ENCODE data around the gene PAX8.

PAX8 gene

DNA sequence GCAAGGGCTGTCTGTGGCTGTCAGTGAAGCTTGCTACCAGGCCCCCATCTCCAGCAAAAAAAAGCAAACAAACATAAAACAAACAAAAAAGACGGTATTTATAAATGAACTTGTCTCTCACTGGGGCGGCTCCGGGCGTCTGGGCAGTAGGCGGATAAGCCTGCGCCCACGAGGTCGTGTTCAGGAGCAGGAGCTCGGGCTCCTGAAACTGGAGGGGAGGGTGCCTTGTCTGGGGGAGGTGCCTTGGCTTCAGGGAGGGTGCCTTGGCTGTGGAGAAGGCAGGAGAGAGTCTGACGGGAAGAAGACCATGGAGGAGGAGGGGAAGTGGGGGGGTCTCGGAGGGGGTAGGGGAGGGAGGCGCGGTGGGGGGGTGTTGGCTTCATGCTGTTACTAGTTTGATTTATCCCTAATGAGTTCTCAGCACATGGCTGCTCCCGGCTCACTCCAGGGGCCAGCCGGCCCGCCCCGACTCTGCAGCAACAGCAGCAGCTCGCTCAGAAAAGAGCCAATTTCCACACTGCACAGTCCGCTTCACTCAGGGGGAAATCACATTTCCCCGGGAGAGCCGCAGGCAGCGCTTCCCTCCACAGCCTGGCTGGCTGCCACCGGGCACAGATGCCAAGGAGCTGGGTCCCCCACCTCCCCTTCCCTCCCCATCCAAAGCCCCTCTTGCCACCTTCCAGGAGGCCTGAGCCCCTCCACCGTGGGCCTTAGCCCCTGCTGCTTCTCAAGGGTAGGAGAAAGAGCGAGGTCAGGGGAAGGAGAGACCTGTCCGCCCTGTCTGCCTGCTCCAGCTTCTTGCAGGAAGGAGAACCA, 66.3 kb downstream of the PAX8 start:
- Histone ChIP-seq H3K27ac (no peak overlapping the region), H3K4me3 (ENCODE audit: low read depth, low read length) (no peak overlapping the region)
- in situ Hi-C loops (cut with HindIII; ENCODE audit: low pct_ligation_motif_present, low sequenced_read_pairs): no loop called here

DNA sequence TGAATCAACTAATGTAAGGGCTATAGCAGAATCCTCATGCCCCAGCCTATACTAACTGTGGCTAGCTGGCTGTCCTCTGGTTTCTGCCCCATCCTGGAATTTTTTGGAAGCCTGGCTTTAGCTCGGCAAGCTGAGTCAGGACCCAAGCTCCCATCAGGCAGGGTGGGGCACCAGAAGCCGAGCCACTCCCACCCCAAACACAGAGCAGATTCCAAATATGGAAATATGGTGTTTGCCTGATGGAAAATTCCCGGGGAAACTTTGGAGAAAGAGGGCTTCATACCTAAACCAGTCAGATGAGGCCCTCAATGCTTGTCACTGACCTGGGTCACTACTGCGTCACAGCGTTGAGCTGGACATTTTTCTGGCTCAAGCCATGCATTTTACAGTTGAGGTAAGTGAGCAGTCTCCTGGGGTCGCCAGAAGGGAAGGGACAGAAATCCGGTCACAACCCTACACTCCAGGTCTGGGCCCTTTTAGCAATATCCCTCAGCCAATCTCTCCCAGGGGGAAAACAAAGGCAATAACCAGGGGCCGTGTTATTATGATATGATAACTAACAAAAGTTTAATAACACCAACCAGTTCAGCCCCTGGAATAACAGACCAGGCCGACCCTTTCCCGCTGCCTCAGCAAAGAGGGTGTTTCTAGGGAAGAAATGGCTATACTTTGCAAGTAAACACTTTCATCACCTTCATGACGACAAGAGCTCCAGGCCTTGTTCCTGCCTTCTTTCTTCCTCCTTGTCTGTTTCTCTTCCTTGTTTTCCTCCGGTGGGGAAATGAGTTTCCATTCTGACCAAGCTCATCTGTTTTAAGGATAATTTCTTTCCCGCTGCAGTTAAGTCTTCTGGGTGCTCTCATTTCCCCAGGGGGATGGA, 67.3 kb downstream of the PAX8 start:
- no peak for DNase-seq
- Histone ChIP-seq H3K36me3 (replicated peaks) (no peaks in the 10 kb centered on the region), H3K4me3 (ENCODE audit: low read depth, low read length) (no peak overlapping the region), H3K27me3 (replicated peaks) (no peaks in the 10 kb centered on the region), H3K27ac (no peak overlapping the region)
- TF ChIP-seq, protein P1, sequence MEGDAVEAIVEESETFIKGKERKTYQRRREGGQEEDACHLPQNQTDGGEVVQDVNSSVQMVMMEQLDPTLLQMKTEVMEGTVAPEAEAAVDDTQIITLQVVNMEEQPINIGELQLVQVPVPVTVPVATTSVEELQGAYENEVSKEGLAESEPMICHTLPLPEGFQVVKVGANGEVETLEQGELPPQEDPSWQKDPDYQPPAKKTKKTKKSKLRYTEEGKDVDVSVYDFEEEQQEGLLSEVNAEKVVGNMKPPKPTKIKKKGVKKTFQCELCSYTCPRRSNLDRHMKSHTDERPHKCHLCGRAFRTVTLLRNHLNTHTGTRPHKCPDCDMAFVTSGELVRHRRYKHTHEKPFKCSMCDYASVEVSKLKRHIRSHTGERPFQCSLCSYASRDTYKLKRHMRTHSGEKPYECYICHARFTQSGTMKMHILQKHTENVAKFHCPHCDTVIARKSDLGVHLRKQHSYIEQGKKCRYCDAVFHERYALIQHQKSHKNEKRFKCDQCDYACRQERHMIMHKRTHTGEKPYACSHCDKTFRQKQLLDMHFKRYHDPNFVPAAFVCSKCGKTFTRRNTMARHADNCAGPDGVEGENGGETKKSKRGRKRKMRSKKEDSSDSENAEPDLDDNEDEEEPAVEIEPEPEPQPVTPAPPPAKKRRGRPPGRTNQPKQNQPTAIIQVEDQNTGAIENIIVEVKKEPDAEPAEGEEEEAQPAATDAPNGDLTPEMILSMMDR (IDR thresholded peaks at IDR 0.05; ENCODE audit: low read depth, low read length, missing control alignments): no peak
- in situ Hi-C loops (cut with HindIII; ENCODE audit: low pct_ligation_motif_present, low sequenced_read_pairs): no loop called here

More for the DNA sequence above, 66.3 kb downstream of the PAX8 start:
- DNase-seq: no peak
- TF ChIP-seq, protein P1 (IDR thresholded peaks at IDR 0.05; ENCODE audit: low read depth, low read length, missing control alignments): no peak
- Histone ChIP-seq H3K36me3 (replicated peaks) (no peaks in the 10 kb centered on the region), H3K27me3 (replicated peaks) (no peaks in the 10 kb centered on the region)

DNA sequence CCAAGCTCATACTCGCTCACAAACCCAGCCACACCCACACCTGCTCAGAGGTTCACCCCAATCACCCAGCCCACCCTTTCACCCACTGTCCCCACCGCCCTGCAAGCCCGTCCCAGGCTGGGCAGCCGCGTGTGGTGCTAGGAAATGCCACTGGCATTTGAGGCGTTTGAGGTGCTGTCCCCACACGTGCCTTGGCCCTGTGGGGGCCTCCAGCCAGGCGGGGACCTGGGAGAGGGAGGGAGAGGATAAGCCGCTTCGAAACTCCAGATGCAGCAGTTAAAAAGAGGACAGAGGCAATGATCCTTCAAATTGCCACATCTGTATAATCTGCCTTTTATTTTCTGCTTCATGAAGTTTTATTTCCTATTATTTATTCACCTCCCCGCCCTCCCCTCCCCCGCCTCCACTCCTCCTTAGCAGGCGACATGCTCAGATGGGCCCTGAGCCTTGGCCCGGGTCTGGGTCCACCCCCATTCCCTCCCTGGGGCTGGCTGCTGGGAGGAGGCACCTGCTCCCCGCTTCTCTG, 69.0 kb downstream of the PAX8 start:
- no peak overlapping the region for H3K27ac ChIP-seq
- TF ChIP-seq, protein P1 (IDR thresholded peaks at IDR 0.05; ENCODE audit: low read depth, low read length, missing control alignments): no peak
- no peak overlapping the region for H3K4me3 ChIP-seq (ENCODE audit: low read depth, low read length)
- no peak for DNase-seq
- in situ Hi-C loops (cut with HindIII; ENCODE audit: low pct_ligation_motif_present, low sequenced_read_pairs): no loop called here
- H3K27me3 ChIP-seq (replicated peaks): no peaks in the 10 kb centered on the region
- H3K36me3 ChIP-seq (replicated peaks): no peaks in the 10 kb centered on the region

DNA sequence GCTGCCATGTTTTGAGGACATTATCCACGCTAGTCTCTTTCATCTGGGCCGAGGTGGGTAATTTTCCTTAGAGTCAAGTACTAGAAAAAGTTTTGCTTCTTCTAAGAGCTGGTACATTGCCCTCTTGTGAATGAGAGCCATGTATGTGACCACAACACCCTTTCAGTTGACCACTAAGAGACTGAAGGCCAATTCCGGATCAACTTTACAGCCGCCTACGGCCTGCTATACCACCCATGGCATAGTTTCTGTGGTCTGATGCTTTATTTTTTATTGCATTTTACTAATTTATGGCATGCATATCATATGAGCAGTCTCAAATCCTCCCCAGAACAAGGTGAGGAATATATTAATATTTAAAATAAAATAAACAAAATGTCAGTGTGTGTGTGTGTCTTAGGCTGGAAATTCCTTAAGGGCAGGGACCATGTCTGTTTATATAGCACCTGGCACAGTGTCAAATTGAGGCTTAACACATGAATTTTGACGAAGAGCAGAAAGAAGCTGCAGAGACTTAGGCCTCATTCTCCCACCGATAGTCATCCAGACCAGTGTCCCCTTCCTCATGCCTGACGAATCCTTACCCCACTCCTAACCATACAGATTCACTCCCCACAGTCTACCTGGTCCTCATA, 69.6 kb downstream of the PAX8 start:
- Histone ChIP-seq H3K4me3 (ENCODE audit: low read depth, low read length) (no peak overlapping the region), H3K36me3 (replicated peaks) (no peaks in the 10 kb centered on the region), H3K27ac (no peak overlapping the region), H3K27me3 (replicated peaks) (no peaks in the 10 kb centered on the region)
- in situ Hi-C loops (cut with HindIII; ENCODE audit: low pct_ligation_motif_present, low sequenced_read_pairs): no loop called here
- TF ChIP-seq, protein P1 (IDR thresholded peaks at IDR 0.05; ENCODE audit: low read depth, low read length, missing control alignments): no peak
- DNase-seq: no peak

DNA sequence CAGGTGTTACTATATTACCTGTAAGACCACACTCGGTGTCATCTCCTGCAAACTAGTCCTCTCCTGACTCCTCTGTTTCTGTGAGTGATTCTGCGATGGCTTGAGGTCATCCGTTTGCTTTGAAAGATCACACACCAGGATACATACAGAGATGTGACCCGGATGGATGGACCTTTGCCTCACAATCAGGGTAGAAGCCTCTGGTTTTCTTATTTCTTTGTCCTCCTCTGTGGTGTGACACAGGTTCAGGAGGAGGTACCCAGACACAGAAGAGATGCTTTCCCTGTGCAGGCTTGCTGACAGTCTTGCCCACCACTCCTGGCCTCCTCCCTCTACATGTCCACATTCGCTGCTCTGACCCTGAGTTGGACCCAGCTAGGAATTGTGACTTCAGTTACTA, 70.3 kb downstream of the PAX8 start:
- in situ Hi-C loops (cut with HindIII; ENCODE audit: low pct_ligation_motif_present, low sequenced_read_pairs): no loop called here
- H3K36me3 ChIP-seq (replicated peaks): no peaks in the 10 kb centered on the region
- no peaks in the 10 kb centered on the region for H3K27me3 ChIP-seq (replicated peaks)
- TF ChIP-seq, protein P1 (IDR thresholded peaks at IDR 0.05; ENCODE audit: low read depth, low read length, missing control alignments): no peak
- no peak for DNase-seq
- H3K4me3 ChIP-seq (ENCODE audit: low read depth, low read length): no peak overlapping the region
- no peak overlapping the region for H3K27ac ChIP-seq
